ENCODE measurements around the gene IL1RAPL1.

IL1RAPL1 gene

GRCh38 chrX:29545878-29546277, 958.6 kb downstream of the IL1RAPL1 start:
- no peaks in the 10 kb centered on the region for H3K36me3 ChIP-seq
- no peaks in the 10 kb centered on the region for H3K4me1 ChIP-seq (ENCODE audit: control insufficient read depth in 1 of 2, insufficient read depth in 1 of 2, low read depth in 1 of 2, low read length in 1 of 2)
- TF ChIP-seq CTCF (IDR thresholded peaks at IDR 0.05) = no peak
- no peaks in the 10 kb centered on the region for H3K27me3 ChIP-seq
- H3K4me3 ChIP-seq (ENCODE audit: low read depth in 1 of 2, low read length in 1 of 2) = no peak overlapping the region
- no peak overlapping the region for H3K27ac ChIP-seq
- no peaks in the 10 kb centered on the region for H3K9me3 ChIP-seq

GRCh38 chrX:29547877-29548276, 960.6 kb downstream of the IL1RAPL1 start:
- H3K4me3 ChIP-seq (ENCODE audit: low read depth in 1 of 2, low read length in 1 of 2) = no peak overlapping the region
- H3K27me3 ChIP-seq = no peaks in the 10 kb centered on the region
- no peaks in the 10 kb centered on the region for H3K36me3 ChIP-seq
- no peaks in the 10 kb centered on the region for H3K9me3 ChIP-seq
- H3K27ac ChIP-seq = no peak overlapping the region
- no peak for TF ChIP-seq CTCF (IDR thresholded peaks at IDR 0.05)
- no peaks in the 10 kb centered on the region for H3K4me1 ChIP-seq (ENCODE audit: control insufficient read depth in 1 of 2, insufficient read depth in 1 of 2, low read depth in 1 of 2, low read length in 1 of 2)

- Histone ChIP-seq H3K4me3 (ENCODE audit: low read depth in 1 of 2, low read length in 1 of 2) (no peak overlapping the region), H3K27me3 (no peaks in the 10 kb centered on the region)
- no peak for TF ChIP-seq CTCF (IDR thresholded peaks at IDR 0.05)
These were observed 966.3 kb downstream of the IL1RAPL1 start for GRCh38 chrX:29553542-29553941.

GRCh38 chrX:29555465-29556091, 968.3 kb downstream of the IL1RAPL1 start:
- no peak for TF ChIP-seq CTCF (IDR thresholded peaks at IDR 0.05)
- H3K36me3 ChIP-seq = no peaks in the 10 kb centered on the region
- H3K4me1 ChIP-seq (ENCODE audit: control insufficient read depth in 1 of 2, insufficient read depth in 1 of 2, low read depth in 1 of 2, low read length in 1 of 2) = no peaks in the 10 kb centered on the region
- no peak overlapping the region for H3K4me3 ChIP-seq (ENCODE audit: low read depth in 1 of 2, low read length in 1 of 2)
- H3K9me3 ChIP-seq = no peaks in the 10 kb centered on the region
- no peaks in the 10 kb centered on the region for H3K27me3 ChIP-seq
- H3K27ac ChIP-seq = no peak overlapping the region

More at GRCh38 chrX:29553542-29553941, 966.3 kb downstream of the IL1RAPL1 start:
- Histone ChIP-seq H3K4me1 (ENCODE audit: control insufficient read depth in 1 of 2, insufficient read depth in 1 of 2, low read depth in 1 of 2, low read length in 1 of 2) (no peaks in the 10 kb centered on the region), H3K36me3 (no peaks in the 10 kb centered on the region), H3K9me3 (no peaks in the 10 kb centered on the region), H3K27ac (no peak overlapping the region)

GRCh38 chrX:29560065-29560464, 972.8 kb downstream of the IL1RAPL1 start:
- H3K4me1 ChIP-seq (ENCODE audit: control insufficient read depth in 1 of 2, insufficient read depth in 1 of 2, low read depth in 1 of 2, low read length in 1 of 2) = no peaks in the 10 kb centered on the region
- H3K27ac ChIP-seq = no peak overlapping the region
- H3K36me3 ChIP-seq = no peaks in the 10 kb centered on the region
- H3K27me3 ChIP-seq = no peaks in the 10 kb centered on the region
- no peak overlapping the region for H3K4me3 ChIP-seq (ENCODE audit: low read depth in 1 of 2, low read length in 1 of 2)
- TF ChIP-seq CTCF (IDR thresholded peaks at IDR 0.05) = no peak
- no peaks in the 10 kb centered on the region for H3K9me3 ChIP-seq

Measured in neutrophil (primary cell).